D721Med (cell line): ENCODE results near the gene SAG.

ENCODE experiments used
- DNase-seq: peaks from one replicate; pipeline ENCODE4 v3.0.0; 2011; ENCODE audit warnings: low spot score; ENCODE audit not compliant: insufficient read length
- FAIRE-seq: peaks from 2 replicates; lab custom pipeline; 2011; peaks lifted over from hg19 to GRCh38; lab: Jason Lieb, UNC
- CTCF ChIP-seq: IDR thresholded peaks from 2 replicates; pipeline ENCODE4 v1.5.1; 2012; ENCODE audit warnings: mild to moderate bottlenecking, control low read depth; ENCODE audit not compliant: insufficient read depth; ENCODE audit errors: missing control alignments

SAG gene

GRCh38 chr2:233273120-233273519, 34.5 kb upstream of the SAG start:
- FAIRE-seq (no peak), DNase-seq (no peak)
- TF ChIP-seq CTCF, result no peak

- no peak for TF ChIP-seq CTCF
- no peak for FAIRE-seq
- DNase-seq, result no peak
Observed at GRCh38 chr2:233275223-233275622, 32.4 kb upstream of the SAG start.

- FAIRE-seq (no peak), DNase-seq (no peak)
- TF ChIP-seq CTCF, result no peak
Observed at GRCh38 chr2:233278921-233279320, 28.7 kb upstream of the SAG start.

GRCh38 chr2:233280114-233280693, 27.4 kb upstream of the SAG start:
- no peak for DNase-seq
- FAIRE-seq, result no peak
- no peak for TF ChIP-seq CTCF

GRCh38 chr2:233281553-233281952, 26.1 kb upstream of the SAG start:
- FAIRE-seq, result no peak
- no peak for TF ChIP-seq CTCF
- no peak for DNase-seq

GRCh38 chr2:233281992-233282603, 25.5 kb upstream of the SAG start:
- DNase-seq (no peak), FAIRE-seq (no peak)
- TF ChIP-seq CTCF, result no peak

- TF ChIP-seq CTCF, result no peak
- DNase-seq (no peak), FAIRE-seq (no peak)
Observed at GRCh38 chr2:233285921-233286320, 21.7 kb upstream of the SAG start.
